Raji (cell line): Measurements from ENCODE around the gene RBCK1.

Experiments
- POLR2A ChIP-seq: IDR thresholded peaks from 2 replicates; pipeline ENCODE4 v1.6.1; 2011; ENCODE audit warnings: low read depth, low read length, control low read depth; ENCODE audit not compliant: insufficient read depth

The RBCK1 gene

GRCh38 chr20:404088-404487 is 4.0 kb upstream of the RBCK1 start:
- no peak for TF ChIP-seq POLR2A

- TF ChIP-seq POLR2A = no peak
These were observed 1.6 kb upstream of the RBCK1 start for GRCh38 chr20:406200-407132.

- TF ChIP-seq POLR2A = peak; percentile 62
These were observed 756 bp upstream of the RBCK1 start for GRCh38 chr20:407133-407952.

- TF ChIP-seq POLR2A = 0 out of 2 replicates have a peak, but pooled peaks have one; percentile 18
These were observed 971 bp downstream of the RBCK1 start for GRCh38 chr20:408843-409696.

GRCh38 chr20:409697-410559 is 1.8 kb downstream of the RBCK1 start:
- no peak for TF ChIP-seq POLR2A

GRCh38 chr20:412081-412480 is 4.0 kb downstream of the RBCK1 start:
- no peak for TF ChIP-seq POLR2A

GRCh38 chr20:414161-414560 is 6.1 kb downstream of the RBCK1 start:
- no peak for TF ChIP-seq POLR2A

GRCh38 chr20:415820-416322 is 7.8 kb downstream of the RBCK1 start:
- no peak for TF ChIP-seq POLR2A

GRCh38 chr20:416950-417800 is 9.1 kb downstream of the RBCK1 start:
- no peak for TF ChIP-seq POLR2A

GRCh38 chr20:417801-418342 is 9.8 kb downstream of the RBCK1 start:
- no peak for TF ChIP-seq POLR2A

- TF ChIP-seq POLR2A = no peak
These were observed 10.8 kb downstream of the RBCK1 start for GRCh38 chr20:418858-419365.

GRCh38 chr20:419556-420165 is 11.6 kb downstream of the RBCK1 start:
- no peak for TF ChIP-seq POLR2A

- no peak for TF ChIP-seq POLR2A
These were observed 12.1 kb downstream of the RBCK1 start for GRCh38 chr20:420166-420620.
